GM10248 (cell line): Measurements from ENCODE around the gene ALG14.

Source experiments
- CTCF ChIA-PET: fragments of 300-600 bp; sonication (Branson Sonifier 250); formaldehyde crosslinking; extraction: SDS; loops from one replicate; lab custom pipeline; 2021; ENCODE audit warnings: antibody characterized with exemption; lab: Yijun Ruan, JAX
- POLR2A ChIA-PET: fragments of 350-650 bp; sonication (Branson Sonifier 250); formaldehyde crosslinking; extraction: SDS; loops from one replicate; lab custom pipeline; 2020; ENCODE audit warnings: antibody characterized with exemption; lab: Yijun Ruan, JAX
- DNase-seq: peaks from one replicate; pipeline ENCODE4 v3.0.0; 2012; ENCODE audit errors: extremely low spot score
- TF ChIP-seq, protein P1 (sequence below): IDR thresholded peaks from 2 replicates; pipeline ENCODE4 v1.5.1; 2012; ENCODE audit warnings: mild to moderate bottlenecking, low read depth; ENCODE audit errors: extremely low read depth, missing control alignments, control extremely low read depth

Gene ALG14

DNA sequence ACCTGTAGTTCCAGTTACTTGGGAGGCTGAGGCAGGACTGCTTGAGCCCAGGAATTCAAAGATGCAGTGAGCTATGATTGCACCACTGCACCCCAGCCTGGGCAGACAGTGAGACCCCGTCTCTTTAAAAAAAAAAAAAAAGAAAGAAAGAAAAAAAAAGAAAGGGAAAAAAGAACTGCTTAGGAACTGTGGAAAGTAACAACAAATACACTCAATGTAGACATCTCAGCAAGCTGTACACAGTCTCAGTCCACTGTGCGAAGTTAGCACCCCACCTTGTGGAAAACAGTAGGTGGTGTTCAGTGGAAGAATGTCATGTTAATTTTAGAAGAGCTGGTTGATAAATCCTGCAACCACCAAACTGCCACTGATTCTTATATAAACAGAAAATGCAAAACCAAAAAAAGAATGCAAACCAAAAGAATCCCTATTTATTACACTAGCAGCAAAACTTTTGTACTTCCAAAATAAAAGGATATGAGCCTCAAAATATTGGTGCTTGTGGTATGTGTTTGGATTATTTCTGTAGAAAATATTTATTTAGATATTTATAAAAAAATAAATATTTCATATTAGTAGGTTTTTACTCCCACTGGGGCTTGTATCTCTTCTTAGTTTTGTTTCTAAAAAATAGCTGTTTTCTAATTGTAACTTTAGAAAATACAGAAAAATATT is 31.1 kb downstream of the ALG14 start:
- peak; percentile 43 for DNase-seq
- CTCF ChIA-PET, result interaction anchor here (0.6 to 4.0 kb wide), 20 partner anchors 7 to 237 kb away, joined by 3 to 107 read pairs (median 4); partner anchors contain the start of gene ALG14
- POLR2A ChIA-PET, result no interaction called here
- TF ChIP-seq, protein P1, sequence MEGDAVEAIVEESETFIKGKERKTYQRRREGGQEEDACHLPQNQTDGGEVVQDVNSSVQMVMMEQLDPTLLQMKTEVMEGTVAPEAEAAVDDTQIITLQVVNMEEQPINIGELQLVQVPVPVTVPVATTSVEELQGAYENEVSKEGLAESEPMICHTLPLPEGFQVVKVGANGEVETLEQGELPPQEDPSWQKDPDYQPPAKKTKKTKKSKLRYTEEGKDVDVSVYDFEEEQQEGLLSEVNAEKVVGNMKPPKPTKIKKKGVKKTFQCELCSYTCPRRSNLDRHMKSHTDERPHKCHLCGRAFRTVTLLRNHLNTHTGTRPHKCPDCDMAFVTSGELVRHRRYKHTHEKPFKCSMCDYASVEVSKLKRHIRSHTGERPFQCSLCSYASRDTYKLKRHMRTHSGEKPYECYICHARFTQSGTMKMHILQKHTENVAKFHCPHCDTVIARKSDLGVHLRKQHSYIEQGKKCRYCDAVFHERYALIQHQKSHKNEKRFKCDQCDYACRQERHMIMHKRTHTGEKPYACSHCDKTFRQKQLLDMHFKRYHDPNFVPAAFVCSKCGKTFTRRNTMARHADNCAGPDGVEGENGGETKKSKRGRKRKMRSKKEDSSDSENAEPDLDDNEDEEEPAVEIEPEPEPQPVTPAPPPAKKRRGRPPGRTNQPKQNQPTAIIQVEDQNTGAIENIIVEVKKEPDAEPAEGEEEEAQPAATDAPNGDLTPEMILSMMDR, result peak; percentile 55

DNA sequence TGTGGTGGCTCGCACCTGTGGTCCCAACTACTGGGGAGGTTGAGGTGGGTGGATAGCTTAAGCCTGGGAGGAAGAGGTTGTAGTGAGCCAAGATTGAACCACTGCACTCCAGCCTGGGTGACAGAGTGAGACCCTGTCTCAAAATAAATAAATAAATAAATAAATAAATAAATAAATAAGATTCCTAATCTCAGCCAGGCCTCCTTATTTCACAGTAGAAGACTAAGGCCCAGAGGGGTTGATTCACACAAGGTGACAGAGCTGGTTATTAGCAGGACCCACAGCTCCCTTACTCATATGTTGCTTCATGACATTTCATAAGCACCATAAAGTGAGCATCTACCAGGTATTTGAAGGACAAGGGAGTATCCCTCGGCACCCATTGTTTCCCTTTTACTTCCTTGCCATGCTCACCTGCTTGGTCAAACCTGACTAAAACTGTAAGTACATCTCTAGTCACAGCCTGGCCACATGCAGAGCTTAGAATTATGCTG is 32.7 kb downstream of the ALG14 start:
- POLR2A ChIA-PET, result no interaction called here
- CTCF ChIA-PET, result interaction anchor here (0.9 to 4.0 kb wide), 8 partner anchors 9 to 186 kb away, joined by 3 to 107 read pairs (median 4); no protein-coding TSS in a partner anchor
- DNase-seq, result no peak
- TF ChIP-seq, protein P1, result no peak

DNA sequence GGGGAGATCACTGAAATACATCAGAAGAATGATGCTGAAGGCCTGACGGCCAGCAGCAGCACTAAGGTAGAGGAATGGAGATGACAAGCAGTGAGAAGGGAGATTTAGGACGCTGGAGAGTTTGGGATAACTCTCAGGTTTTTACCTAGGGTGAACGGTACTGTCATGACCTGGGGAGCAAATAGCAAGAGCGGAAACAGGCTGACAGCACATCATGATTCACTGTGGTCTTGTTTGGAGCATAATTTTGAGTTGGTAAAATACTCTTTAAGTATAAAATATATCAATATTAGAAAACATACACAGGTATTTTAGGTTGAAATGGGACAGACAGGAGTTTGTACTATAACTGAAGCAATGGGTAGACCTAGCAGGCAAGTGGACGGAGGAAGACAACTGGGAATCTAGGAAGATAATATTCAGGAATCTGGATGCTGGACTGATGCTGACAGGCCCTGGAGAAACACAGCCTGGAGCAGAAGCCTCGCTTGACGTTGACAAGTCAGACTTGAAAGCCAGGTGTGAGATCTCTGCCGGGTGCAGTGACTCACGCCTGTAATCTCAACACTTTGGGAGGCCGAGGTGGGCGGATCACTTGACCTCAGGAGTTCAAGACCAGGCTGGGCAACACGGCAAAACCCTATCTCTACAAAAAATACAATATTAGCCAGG is 33.3 kb downstream of the ALG14 start:
- DNase-seq, result no peak
- CTCF ChIA-PET, result interaction anchor here (1.0 to 4.0 kb wide), 7 partner anchors 8 to 185 kb away, joined by 3 to 107 read pairs (median 5); no protein-coding TSS in a partner anchor
- POLR2A ChIA-PET, result no interaction called here
- TF ChIP-seq, protein P1, result no peak

DNA sequence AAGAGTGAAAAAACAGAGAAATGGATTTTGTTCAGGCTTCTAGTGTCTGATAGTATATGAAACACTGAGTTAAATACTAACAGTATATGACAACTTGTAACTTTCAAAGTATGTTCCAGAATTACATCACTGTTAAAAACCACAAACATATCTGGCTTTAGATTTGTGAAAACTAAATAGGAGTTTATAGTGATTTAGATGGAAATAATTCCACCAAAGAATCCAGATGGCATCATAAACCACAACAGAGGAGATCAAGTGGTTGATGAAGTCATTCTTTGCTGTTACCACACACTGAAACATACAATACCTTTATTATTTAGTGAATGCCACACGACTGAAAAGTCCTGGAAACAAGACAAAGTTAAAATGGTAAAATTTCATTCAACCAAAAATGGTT is 37.2 kb downstream of the ALG14 start:
- DNase-seq, result no peak
- TF ChIP-seq, protein P1, result no peak
- ChIA-PET POLR2A (no interaction called here), CTCF (interaction anchor here (2.4 kb wide), 1 partner anchor 181 kb away, joined by 10 read pairs; no protein-coding TSS in a partner anchor)

DNA sequence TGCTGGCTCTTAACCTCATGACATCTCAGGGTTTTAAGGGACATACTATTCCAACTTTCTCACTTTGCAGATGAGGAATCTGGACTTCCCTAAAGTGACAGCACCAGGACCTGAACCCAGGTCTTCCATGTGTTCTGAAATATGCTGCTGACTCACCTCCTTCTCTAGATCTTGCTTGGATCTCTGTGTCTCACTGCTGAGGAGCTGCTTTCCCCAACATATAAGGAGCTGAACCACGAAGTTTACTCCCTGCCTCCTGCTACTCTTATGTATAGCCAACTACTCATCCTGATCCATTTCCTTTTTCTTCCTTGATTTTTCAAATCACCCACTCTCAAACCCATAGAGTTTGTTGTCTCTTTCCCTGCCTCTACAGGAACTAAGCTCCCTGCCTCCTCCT is 38.2 kb downstream of the ALG14 start:
- DNase-seq, result no peak
- ChIA-PET POLR2A (no interaction called here), CTCF (interaction anchor here (2.4 to 9.2 kb wide), 2 partner anchors 10 to 180 kb away, joined by 10 to 42 read pairs; no protein-coding TSS in a partner anchor)
- TF ChIP-seq, protein P1, result no peak

DNA sequence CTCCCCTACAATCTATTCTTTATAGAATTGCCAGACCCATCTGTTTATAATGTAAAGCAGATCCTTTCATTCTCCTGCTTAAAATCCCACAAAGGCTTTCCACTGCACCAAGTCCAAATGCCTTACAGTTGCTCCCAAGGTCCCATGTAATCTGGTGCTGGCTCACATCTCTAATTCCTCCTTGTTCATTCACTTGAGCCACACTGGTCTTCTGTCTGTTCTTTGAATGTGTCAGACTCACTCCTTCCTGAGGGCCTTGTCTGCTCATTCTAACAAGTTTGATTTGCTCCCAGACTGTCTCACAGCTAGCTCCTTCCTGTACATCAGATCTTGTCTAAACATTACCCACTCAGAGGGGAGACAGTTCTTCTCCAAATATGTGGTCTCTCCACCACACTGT is 38.9 kb downstream of the ALG14 start:
- TF ChIP-seq, protein P1, result no peak
- DNase-seq, result no peak
- POLR2A ChIA-PET, result no interaction called here
- CTCF ChIA-PET, result interaction anchor here (2.4 to 9.2 kb wide), 2 partner anchors 10 to 180 kb away, joined by 10 to 42 read pairs; no protein-coding TSS in a partner anchor
